ENCODE data around the gene AARS2.
"Not testable (repeated sequence)": the region's sequence is repeated elsewhere in the genome, so short reads cannot be mapped to it uniquely, and the experiment has no call there.

AARS2 gene

GRCh38 chr6:44333273-44333919, 20.2 kb upstream of the AARS2 start:
- TF ChIP-seq PAX5 (IDR thresholded peaks at IDR 0.05; ENCODE audit: insufficient read depth, low read length, severe bottlenecking) (no peak), POLR2AphosphoS5 (IDR thresholded peaks at IDR 0.05; ENCODE audit: low read depth, low read length) (no peak), SPI1 (IDR thresholded peaks at IDR 0.05; ENCODE audit: low read depth, low read length) (no peak)
- FAIRE-seq (no peak), DNase-seq (ENCODE audit: insufficient read length, low spot score) (no peak)

- FAIRE-seq (no peak), DNase-seq (ENCODE audit: insufficient read length, low spot score) (no peak)
- TF ChIP-seq PAX5 (IDR thresholded peaks at IDR 0.05; ENCODE audit: insufficient read depth, low read length, severe bottlenecking) (no peak), SPI1 (IDR thresholded peaks at IDR 0.05; ENCODE audit: low read depth, low read length) (no peak), POLR2AphosphoS5 (IDR thresholded peaks at IDR 0.05; ENCODE audit: low read depth, low read length) (no peak), POU2F2 (IDR thresholded peaks at IDR 0.05; ENCODE audit: low read depth, low read length) (no peak), TAF1 (IDR thresholded peaks at IDR 0.05; ENCODE audit: low read depth, low read length) (no peak)
Observed at GRCh38 chr6:44332585-44332984, 19.4 kb upstream of the AARS2 start.

- no peak for TF ChIP-seq TAF1 (IDR thresholded peaks at IDR 0.05; ENCODE audit: low read depth, low read length)
- TF ChIP-seq SPI1 (IDR thresholded peaks at IDR 0.05; ENCODE audit: low read depth, low read length) = no peak
- TF ChIP-seq POLR2A (IDR thresholded peaks at IDR 0.05; ENCODE audit: low read depth, low read length) = no peak
- TF ChIP-seq POLR2AphosphoS5 (IDR thresholded peaks at IDR 0.05; ENCODE audit: low read depth, low read length) = no peak
- no peak for TF ChIP-seq PAX5 (IDR thresholded peaks at IDR 0.05; ENCODE audit: insufficient read depth, low read length, severe bottlenecking)
- TF ChIP-seq POU2F2 (IDR thresholded peaks at IDR 0.05; ENCODE audit: low read depth, low read length) = no peak
- FAIRE-seq (no peak), DNase-seq (ENCODE audit: insufficient read length, low spot score) (no peak)
Observed at GRCh38 chr6:44329858-44330257, 16.7 kb upstream of the AARS2 start.

- DNase-seq (ENCODE audit: insufficient read length, low spot score); FAIRE-seq: not testable (repeated sequence)
Observed at GRCh38 chr6:44328203-44328602, 15.1 kb upstream of the AARS2 start.

GRCh38 chr6:44327760-44328159, 14.6 kb upstream of the AARS2 start:
- FAIRE-seq (no peak), DNase-seq (ENCODE audit: insufficient read length, low spot score) (no peak)

GRCh38 chr6:44327096-44327495, 13.9 kb upstream of the AARS2 start:
- FAIRE-seq (no peak), DNase-seq (ENCODE audit: insufficient read length, low spot score) (no peak)
- no peak for TF ChIP-seq SPI1 (IDR thresholded peaks at IDR 0.05; ENCODE audit: low read depth, low read length)
- no peak for TF ChIP-seq POLR2AphosphoS5 (IDR thresholded peaks at IDR 0.05; ENCODE audit: low read depth, low read length)
- no peak for TF ChIP-seq POLR2A (IDR thresholded peaks at IDR 0.05; ENCODE audit: low read depth, low read length)
- no peak for TF ChIP-seq PAX5 (IDR thresholded peaks at IDR 0.05; ENCODE audit: insufficient read depth, low read length, severe bottlenecking)

More at GRCh38 chr6:44327760-44328159, 14.6 kb upstream of the AARS2 start:
- no peak for TF ChIP-seq TAF1 (IDR thresholded peaks at IDR 0.05; ENCODE audit: low read depth, low read length)
- no peak for TF ChIP-seq SPI1 (IDR thresholded peaks at IDR 0.05; ENCODE audit: low read depth, low read length)
- no peak for TF ChIP-seq POLR2A (IDR thresholded peaks at IDR 0.05; ENCODE audit: low read depth, low read length)
- TF ChIP-seq PAX5 (IDR thresholded peaks at IDR 0.05; ENCODE audit: insufficient read depth, low read length, severe bottlenecking) = no peak
- no peak for TF ChIP-seq POU2F2 (IDR thresholded peaks at IDR 0.05; ENCODE audit: low read depth, low read length)
- TF ChIP-seq POLR2AphosphoS5 (IDR thresholded peaks at IDR 0.05; ENCODE audit: low read depth, low read length) = no peak

GRCh38 chr6:44321210-44321609, 8.1 kb upstream of the AARS2 start:
- TF ChIP-seq TAF1 (IDR thresholded peaks at IDR 0.05; ENCODE audit: low read depth, low read length) (no peak), SPI1 (IDR thresholded peaks at IDR 0.05; ENCODE audit: low read depth, low read length) (no peak), POLR2AphosphoS5 (IDR thresholded peaks at IDR 0.05; ENCODE audit: low read depth, low read length) (no peak), POU2F2 (IDR thresholded peaks at IDR 0.05; ENCODE audit: low read depth, low read length) (no peak), POLR2A (IDR thresholded peaks at IDR 0.05; ENCODE audit: low read depth, low read length) (no peak), PAX5 (IDR thresholded peaks at IDR 0.05; ENCODE audit: insufficient read depth, low read length, severe bottlenecking) (no peak)
- FAIRE-seq (no peak), DNase-seq (ENCODE audit: insufficient read length, low spot score) (no peak)

- DNase-seq (ENCODE audit: insufficient read length, low spot score); FAIRE-seq: not testable (repeated sequence)
Observed at GRCh38 chr6:44317136-44317631, 4.0 kb upstream of the AARS2 start.

GRCh38 chr6:44316481-44316880, 3.3 kb upstream of the AARS2 start:
- FAIRE-seq (no peak), DNase-seq (ENCODE audit: insufficient read length, low spot score) (no peak)
- TF ChIP-seq SPI1 (IDR thresholded peaks at IDR 0.05; ENCODE audit: low read depth, low read length) (no peak), POLR2AphosphoS5 (IDR thresholded peaks at IDR 0.05; ENCODE audit: low read depth, low read length) (no peak), TAF1 (IDR thresholded peaks at IDR 0.05; ENCODE audit: low read depth, low read length) (no peak), POLR2A (IDR thresholded peaks at IDR 0.05; ENCODE audit: low read depth, low read length) (no peak)

- FAIRE-seq = no peak
- no peak for DNase-seq (ENCODE audit: insufficient read length, low spot score)
- TF ChIP-seq POU2F2 (IDR thresholded peaks at IDR 0.05; ENCODE audit: low read depth, low read length) = no peak
- TF ChIP-seq PAX5 (IDR thresholded peaks at IDR 0.05; ENCODE audit: insufficient read depth, low read length, severe bottlenecking) = no peak
- no peak for TF ChIP-seq SPI1 (IDR thresholded peaks at IDR 0.05; ENCODE audit: low read depth, low read length)
- TF ChIP-seq POLR2AphosphoS5 (IDR thresholded peaks at IDR 0.05; ENCODE audit: low read depth, low read length) = no peak
- no peak for TF ChIP-seq POLR2A (IDR thresholded peaks at IDR 0.05; ENCODE audit: low read depth, low read length)
- TF ChIP-seq TAF1 (IDR thresholded peaks at IDR 0.05; ENCODE audit: low read depth, low read length) = no peak
Observed at GRCh38 chr6:44315951-44316350, 2.8 kb upstream of the AARS2 start.

GRCh38 chr6:44315516-44315915, 2.4 kb upstream of the AARS2 start:
- no peak for TF ChIP-seq POLR2AphosphoS5 (IDR thresholded peaks at IDR 0.05; ENCODE audit: low read depth, low read length)
- no peak for TF ChIP-seq PAX5 (IDR thresholded peaks at IDR 0.05; ENCODE audit: insufficient read depth, low read length, severe bottlenecking)
- no peak for TF ChIP-seq TAF1 (IDR thresholded peaks at IDR 0.05; ENCODE audit: low read depth, low read length)
- no peak for TF ChIP-seq SPI1 (IDR thresholded peaks at IDR 0.05; ENCODE audit: low read depth, low read length)
- no peak for TF ChIP-seq POU2F2 (IDR thresholded peaks at IDR 0.05; ENCODE audit: low read depth, low read length)
- TF ChIP-seq POLR2A (IDR thresholded peaks at IDR 0.05; ENCODE audit: low read depth, low read length) = no peak
- FAIRE-seq (no peak), DNase-seq (ENCODE audit: insufficient read length, low spot score) (no peak)

GRCh38 chr6:44314657-44315056, 1.5 kb upstream of the AARS2 start:
- not testable (repeated sequence) for DNase-seq (ENCODE audit: insufficient read length, low spot score); FAIRE-seq

Data from GM12891 (cell line).